Mucosa of rectum (tissue), 2 donors: ENCODE data around the gene MMP28.

Experiments used
- H3K27ac ChIP-seq, 2 donors: one replicate each; pipeline ENCODE4 v1.7.0; 2013; ENCODE audit warnings: inconsistent platforms in 2 of 2, low read depth in 2 of 2, low read length in 2 of 2
- H3K27me3 ChIP-seq, 2 donors: one replicate each; pipeline ENCODE4 v1.7.0; 2013; ENCODE audit warnings: low read length in 2 of 2; ENCODE audit not compliant: control insufficient read depth in 2 of 2, insufficient read depth in 2 of 2
- H3K36me3 ChIP-seq, 2 donors: one replicate each; pipeline ENCODE4 v1.7.0; 2013; ENCODE audit warnings: low read length in 2 of 2; ENCODE audit not compliant: control insufficient read depth in 2 of 2, insufficient read depth in 2 of 2
- H3K4me1 ChIP-seq, 2 donors: one replicate each; pipeline ENCODE4 v1.7.0; 2013; ENCODE audit warnings: low read length in 2 of 2, mild to moderate bottlenecking in 1 of 2; ENCODE audit not compliant: control insufficient read depth in 2 of 2, insufficient read depth in 2 of 2
- H3K4me3 ChIP-seq, 2 donors: one replicate each; pipeline ENCODE4 v1.7.0; 2013; ENCODE audit warnings: low read length in 2 of 2
- H3K9ac ChIP-seq, 2 donors: one replicate each; pipeline ENCODE4 v1.7.0; 2013; ENCODE audit warnings: low read length in 2 of 2, low read depth in 1 of 2, mild to moderate bottlenecking in 1 of 2
- H3K9me3 ChIP-seq, 2 donors: one replicate each; pipeline ENCODE4 v1.7.0; 2013; ENCODE audit warnings: low read length in 2 of 2; ENCODE audit not compliant: control insufficient read depth in 2 of 2
- donor health status: healthy.
- donor health status: Normal muscosa, but diverticular disease.

Gene MMP28

GRCh38 chr17:35784895-35785294, 10.5 kb downstream of the MMP28 start:
- no peak overlapping the region for H3K4me3 ChIP-seq
- no peaks in the 10 kb centered on the region for H3K27me3 ChIP-seq
- H3K27ac ChIP-seq, result peak overlapping the region; percentile 90 to 95
- H3K9ac ChIP-seq, result no peak overlapping the region
- H3K4me1 ChIP-seq, result peaks cover 24 to 55% of the 10 kb centered on the region in 2 donors
- no peaks in the 10 kb centered on the region for H3K36me3 ChIP-seq
- H3K9me3 ChIP-seq, result no peaks in the 10 kb centered on the region

DNA sequence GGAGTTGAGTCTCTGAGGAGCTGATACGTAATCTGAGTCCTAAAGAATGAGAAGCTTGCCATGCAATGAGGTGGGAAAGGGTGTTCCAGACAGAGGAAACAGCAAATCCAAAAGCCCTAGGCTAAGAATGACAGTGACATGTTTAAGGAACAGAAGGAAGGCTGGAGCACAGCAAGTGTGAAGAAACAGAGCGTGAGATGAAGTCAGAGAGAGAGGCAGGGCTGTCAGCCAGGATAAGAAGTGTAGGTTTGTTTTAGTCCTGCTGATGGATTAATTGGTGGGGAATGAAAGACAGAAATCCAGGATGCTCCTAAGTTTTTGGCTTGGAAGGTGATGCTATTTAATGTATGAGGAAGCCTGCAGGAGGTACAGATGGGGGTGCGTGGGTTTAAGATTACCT, 14.5 kb downstream of the MMP28 start:
- H3K4me3 ChIP-seq, result no peak overlapping the region
- H3K36me3 ChIP-seq, result peaks cover 5 to 8% of the 10 kb centered on the region in 2 donors
- no peaks in the 10 kb centered on the region for H3K9me3 ChIP-seq
- peaks cover 17 to 33% of the 10 kb centered on the region in 2 donors for H3K4me1 ChIP-seq
- H3K27ac ChIP-seq, result no peak overlapping the region
- H3K9ac ChIP-seq, result no peak overlapping the region
- no peaks in the 10 kb centered on the region for H3K27me3 ChIP-seq

- no peaks in the 10 kb centered on the region for H3K9me3 ChIP-seq
- H3K4me3 ChIP-seq, result no peak overlapping the region
- H3K36me3 ChIP-seq, result peaks cover 5 to 8% of the 10 kb centered on the region in 2 donors
- peaks cover 28 to 40% of the 10 kb centered on the region in 2 donors for H3K4me1 ChIP-seq
- H3K27me3 ChIP-seq, result no peaks in the 10 kb centered on the region
- no peak overlapping the region for H3K27ac ChIP-seq
- H3K9ac ChIP-seq, result no peak overlapping the region
Observed at GRCh38 chr17:35778641-35779196, 16.7 kb downstream of the MMP28 start.

GRCh38 chr17:35775583-35775982, 19.9 kb downstream of the MMP28 start:
- Histone ChIP-seq H3K4me1 (peaks cover 28 to 29% of the 10 kb centered on the region in 2 donors), H3K9ac (peak overlapping the region in 1 of 2 donors; percentile 45), H3K36me3 (peaks cover 5 to 8% of the 10 kb centered on the region in 2 donors), H3K4me3 (no peak overlapping the region), H3K9me3 (no peaks in the 10 kb centered on the region), H3K27me3 (no peaks in the 10 kb centered on the region), H3K27ac (peak overlapping the region; percentile 65 to 78)

- Histone ChIP-seq H3K9me3 (no peaks in the 10 kb centered on the region), H3K27ac (peak overlapping the region; percentile 65 to 78), H3K4me3 (peak overlapping the region in 1 of 2 donors; percentile 9), H3K4me1 (peaks cover 28 to 29% of the 10 kb centered on the region in 2 donors), H3K9ac (peak overlapping the region; percentile 17 to 45), H3K36me3 (peaks cover 5 to 8% of the 10 kb centered on the region in 2 donors), H3K27me3 (no peaks in the 10 kb centered on the region)
Observed at GRCh38 chr17:35775039-35775438, 20.4 kb downstream of the MMP28 start.

DNA sequence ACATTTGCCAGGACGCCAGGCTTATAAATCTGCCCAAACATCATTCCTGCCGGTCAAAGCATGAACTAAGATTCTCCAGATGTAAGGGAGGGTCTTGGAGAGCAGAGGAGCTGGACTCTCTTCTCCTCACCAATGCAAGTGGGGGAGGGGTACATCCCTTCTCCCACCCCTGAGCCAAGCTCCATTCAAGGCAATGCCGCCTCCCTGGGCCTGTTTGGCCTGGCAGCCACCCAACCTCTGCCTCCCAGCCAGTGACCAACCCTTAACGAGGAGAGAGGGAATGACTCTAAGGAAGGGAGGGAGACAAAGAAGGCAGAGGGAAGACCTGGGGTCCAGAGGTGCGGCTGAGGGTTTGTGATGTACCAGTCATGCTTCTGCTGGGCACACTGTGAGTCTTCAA, 20.9 kb downstream of the MMP28 start:
- Histone ChIP-seq H3K9me3 (no peaks in the 10 kb centered on the region), H3K36me3 (peaks cover 5 to 7% of the 10 kb centered on the region in 2 donors), H3K27ac (peak overlapping the region; percentile 65 to 78), H3K27me3 (no peaks in the 10 kb centered on the region), H3K4me1 (peaks cover 28 to 29% of the 10 kb centered on the region in 2 donors), H3K9ac (peak overlapping the region; percentile 17 to 45), H3K4me3 (peak overlapping the region in 1 of 2 donors; percentile 9)

GRCh38 chr17:35773679-35774425, 21.6 kb downstream of the MMP28 start:
- Histone ChIP-seq H3K27ac (peak overlapping the region; percentile 65 to 78), H3K9me3 (no peaks in the 10 kb centered on the region), H3K4me3 (no peak overlapping the region), H3K4me1 (peaks cover 28 to 29% of the 10 kb centered on the region in 2 donors), H3K9ac (peak overlapping the region in 1 of 2 donors; percentile 45), H3K27me3 (no peaks in the 10 kb centered on the region), H3K36me3 (peaks cover 2 to 4% of the 10 kb centered on the region in 2 donors)

GRCh38 chr17:35773129-35773528, 22.3 kb downstream of the MMP28 start:
- Histone ChIP-seq H3K27me3 (no peaks in the 10 kb centered on the region), H3K36me3 (no peaks in the 10 kb centered on the region), H3K9me3 (no peaks in the 10 kb centered on the region), H3K9ac (peak overlapping the region in 1 of 2 donors; percentile 1), H3K4me3 (no peak overlapping the region), H3K27ac (no peak overlapping the region), H3K4me1 (peaks cover 28 to 29% of the 10 kb centered on the region in 2 donors)

- Histone ChIP-seq H3K9me3 (no peaks in the 10 kb centered on the region), H3K4me3 (no peak overlapping the region), H3K9ac (no peak overlapping the region), H3K27me3 (no peaks in the 10 kb centered on the region), H3K4me1 (peaks cover 13 to 18% of the 10 kb centered on the region in 2 donors), H3K36me3 (no peaks in the 10 kb centered on the region), H3K27ac (no peak overlapping the region)
Observed at GRCh38 chr17:35769895-35770486, 25.4 kb downstream of the MMP28 start.

DNA sequence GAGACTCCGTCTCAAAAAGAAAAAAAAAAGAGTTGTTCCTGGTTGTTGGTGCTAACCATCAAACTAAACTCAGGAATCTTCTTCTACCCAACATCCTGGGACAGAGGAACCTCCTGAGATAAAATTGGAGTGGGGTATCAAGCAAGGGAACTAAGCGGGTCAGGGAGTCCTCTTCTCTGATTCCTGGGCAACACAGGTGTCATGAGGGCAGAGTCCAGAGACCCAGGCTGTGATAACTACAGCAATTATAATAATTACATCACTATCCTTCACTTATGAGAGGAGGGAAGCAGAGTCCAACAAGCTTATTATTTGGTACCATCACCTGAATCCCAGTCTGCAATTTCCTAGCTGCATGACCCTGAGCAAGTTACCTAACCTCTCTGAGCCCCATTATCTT, 26.6 kb downstream of the MMP28 start:
- Histone ChIP-seq H3K27ac (no peak overlapping the region), H3K4me1 (peaks cover 10 to 13% of the 10 kb centered on the region in 2 donors)

More for the DNA sequence above, 26.6 kb downstream of the MMP28 start:
- H3K27me3 ChIP-seq, result no peaks in the 10 kb centered on the region
- no peak overlapping the region for H3K9ac ChIP-seq
- no peaks in the 10 kb centered on the region for H3K9me3 ChIP-seq
- H3K4me3 ChIP-seq, result no peak overlapping the region
- H3K36me3 ChIP-seq, result no peaks in the 10 kb centered on the region
